ENCODE results near the gene PAK3.

DNA sequence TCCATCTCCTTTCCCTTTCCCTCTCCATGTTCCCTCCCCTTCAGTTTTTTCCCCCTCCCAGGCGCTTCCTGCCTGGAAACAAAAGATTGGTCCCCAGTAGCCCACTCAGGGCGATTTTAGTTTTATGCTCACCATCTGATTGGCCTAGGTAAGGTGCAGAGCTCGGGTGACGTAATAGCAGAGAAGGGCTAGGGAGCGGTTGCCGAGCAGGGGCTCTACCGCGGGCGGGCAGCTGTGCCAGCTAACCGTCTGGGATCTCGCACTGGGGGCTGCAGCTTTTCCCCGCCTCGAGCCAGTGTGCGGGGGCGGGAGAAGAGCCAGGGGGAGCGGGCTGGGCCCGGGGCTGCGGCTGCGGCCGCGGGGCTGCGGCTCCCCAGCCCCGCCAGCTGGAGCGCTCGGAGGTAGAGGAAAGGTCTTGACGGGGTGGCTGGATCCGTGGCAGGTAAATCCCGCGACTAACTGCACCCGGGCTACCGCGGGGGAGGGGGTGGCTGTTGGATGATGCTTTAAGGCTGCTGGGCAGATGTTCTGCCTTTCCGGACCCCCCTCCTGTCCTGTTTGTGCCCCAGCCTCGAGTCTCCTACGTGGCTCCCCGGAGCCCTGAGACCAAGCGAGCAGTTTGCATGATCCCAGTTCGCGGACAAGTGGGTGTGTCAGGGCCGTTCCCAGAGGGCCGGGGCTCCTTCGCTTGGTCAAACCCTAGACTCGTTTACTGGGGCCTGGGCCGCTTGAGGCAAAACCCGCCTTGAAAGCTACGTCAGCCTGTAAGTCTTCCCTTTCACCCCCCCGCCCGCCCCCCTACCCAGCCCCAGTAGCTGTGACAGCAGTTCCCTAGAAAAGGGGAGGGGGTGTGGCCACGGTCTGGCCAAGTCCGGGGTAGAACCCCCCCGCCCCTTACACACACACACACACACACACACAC lies at the start of gene PAK3:
- TF ChIP-seq, protein P1, sequence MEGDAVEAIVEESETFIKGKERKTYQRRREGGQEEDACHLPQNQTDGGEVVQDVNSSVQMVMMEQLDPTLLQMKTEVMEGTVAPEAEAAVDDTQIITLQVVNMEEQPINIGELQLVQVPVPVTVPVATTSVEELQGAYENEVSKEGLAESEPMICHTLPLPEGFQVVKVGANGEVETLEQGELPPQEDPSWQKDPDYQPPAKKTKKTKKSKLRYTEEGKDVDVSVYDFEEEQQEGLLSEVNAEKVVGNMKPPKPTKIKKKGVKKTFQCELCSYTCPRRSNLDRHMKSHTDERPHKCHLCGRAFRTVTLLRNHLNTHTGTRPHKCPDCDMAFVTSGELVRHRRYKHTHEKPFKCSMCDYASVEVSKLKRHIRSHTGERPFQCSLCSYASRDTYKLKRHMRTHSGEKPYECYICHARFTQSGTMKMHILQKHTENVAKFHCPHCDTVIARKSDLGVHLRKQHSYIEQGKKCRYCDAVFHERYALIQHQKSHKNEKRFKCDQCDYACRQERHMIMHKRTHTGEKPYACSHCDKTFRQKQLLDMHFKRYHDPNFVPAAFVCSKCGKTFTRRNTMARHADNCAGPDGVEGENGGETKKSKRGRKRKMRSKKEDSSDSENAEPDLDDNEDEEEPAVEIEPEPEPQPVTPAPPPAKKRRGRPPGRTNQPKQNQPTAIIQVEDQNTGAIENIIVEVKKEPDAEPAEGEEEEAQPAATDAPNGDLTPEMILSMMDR (IDR thresholded peaks at IDR 0.05 in 2 of 3, conservative IDR thresholded peaks at IDR 0.05 in 1 of 3; ENCODE audit: insufficient read depth in 2 of 3, low read depth in 1 of 3, low read length in 3 of 3) = no peak
- TF ChIP-seq GABPA (tag; conservative IDR thresholded peaks at IDR 0.05; ENCODE audit: low read depth) = no peak
- TF ChIP-seq ZFP1 (CRISPR knock-in tag; IDR thresholded peaks at IDR 0.05) = no peak
- TF ChIP-seq FOXP1 (CRISPR knock-in tag; IDR thresholded peaks at IDR 0.05) = no peak
- no peak for TF ChIP-seq NBN (IDR thresholded peaks at IDR 0.05; ENCODE audit: low read depth)
- TF ChIP-seq, protein P2, sequence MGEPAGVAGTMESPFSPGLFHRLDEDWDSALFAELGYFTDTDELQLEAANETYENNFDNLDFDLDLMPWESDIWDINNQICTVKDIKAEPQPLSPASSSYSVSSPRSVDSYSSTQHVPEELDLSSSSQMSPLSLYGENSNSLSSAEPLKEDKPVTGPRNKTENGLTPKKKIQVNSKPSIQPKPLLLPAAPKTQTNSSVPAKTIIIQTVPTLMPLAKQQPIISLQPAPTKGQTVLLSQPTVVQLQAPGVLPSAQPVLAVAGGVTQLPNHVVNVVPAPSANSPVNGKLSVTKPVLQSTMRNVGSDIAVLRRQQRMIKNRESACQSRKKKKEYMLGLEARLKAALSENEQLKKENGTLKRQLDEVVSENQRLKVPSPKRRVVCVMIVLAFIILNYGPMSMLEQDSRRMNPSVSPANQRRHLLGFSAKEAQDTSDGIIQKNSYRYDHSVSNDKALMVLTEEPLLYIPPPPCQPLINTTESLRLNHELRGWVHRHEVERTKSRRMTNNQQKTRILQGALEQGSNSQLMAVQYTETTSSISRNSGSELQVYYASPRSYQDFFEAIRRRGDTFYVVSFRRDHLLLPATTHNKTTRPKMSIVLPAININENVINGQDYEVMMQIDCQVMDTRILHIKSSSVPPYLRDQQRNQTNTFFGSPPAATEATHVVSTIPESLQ (CRISPR knock-in tag; IDR thresholded peaks at IDR 0.05) = no peak
- no peak for TF ChIP-seq EP300 (IDR thresholded peaks at IDR 0.05; ENCODE audit: low read length)
- no peak for TF ChIP-seq ZNF384 (IDR thresholded peaks at IDR 0.05; ENCODE audit: low read depth, low read length)
- TF ChIP-seq SRSF1 (IDR thresholded peaks at IDR 0.05; ENCODE audit: low read depth, low read length) = no peak
- no peak for TF ChIP-seq ZNF707 (CRISPR knock-in tag; conservative IDR thresholded peaks at IDR 0.05)
- TF ChIP-seq GTF2F1 (IDR thresholded peaks at IDR 0.05; ENCODE audit: low read depth, low read length) = no peak
- no peak for TF ChIP-seq DPF2 (IDR thresholded peaks at IDR 0.05)
- TF ChIP-seq ZNF444 (CRISPR knock-in tag; IDR thresholded peaks at IDR 0.05) = no peak
- no peak for TF ChIP-seq MEF2A (IDR thresholded peaks at IDR 0.05; ENCODE audit: control insufficient read depth, low read depth, low read length)
